ENCODE data around the gene PLAAT1. TPM values are rescaled to one million over a fixed set of nuclear protein-coding genes. Genes with fewer than 3 reads are reported as not detected.

PLAAT1 gene
- polyA plus RNA-seq, 4 donors: 2.6 to 3.7 (median 3.3) TPM

Other genes with a start within 250 kb of the PLAAT1 start
- gene ATP13A5, start 137.5 kb downstream of the PLAAT1 start, polyA plus RNA-seq (ENCODE audit: insufficient read length in 4 of 4): under 1 TPM in 2 of 4 donors, not detected in 2; 0.08 to 0.20 TPM